CD1c-positive myeloid dendritic cell (primary cell): ENCODE data around the gene STPG4.
A peak's percentile ranks its signal among the peaks of the same experiment; 100 is the strongest.

Experiments
- DNase-seq: peaks from one replicate; pipeline ENCODE4 v3.0.0-alpha.2; 2016; ENCODE audit errors: extremely low spot score

The STPG4 gene

DNA sequence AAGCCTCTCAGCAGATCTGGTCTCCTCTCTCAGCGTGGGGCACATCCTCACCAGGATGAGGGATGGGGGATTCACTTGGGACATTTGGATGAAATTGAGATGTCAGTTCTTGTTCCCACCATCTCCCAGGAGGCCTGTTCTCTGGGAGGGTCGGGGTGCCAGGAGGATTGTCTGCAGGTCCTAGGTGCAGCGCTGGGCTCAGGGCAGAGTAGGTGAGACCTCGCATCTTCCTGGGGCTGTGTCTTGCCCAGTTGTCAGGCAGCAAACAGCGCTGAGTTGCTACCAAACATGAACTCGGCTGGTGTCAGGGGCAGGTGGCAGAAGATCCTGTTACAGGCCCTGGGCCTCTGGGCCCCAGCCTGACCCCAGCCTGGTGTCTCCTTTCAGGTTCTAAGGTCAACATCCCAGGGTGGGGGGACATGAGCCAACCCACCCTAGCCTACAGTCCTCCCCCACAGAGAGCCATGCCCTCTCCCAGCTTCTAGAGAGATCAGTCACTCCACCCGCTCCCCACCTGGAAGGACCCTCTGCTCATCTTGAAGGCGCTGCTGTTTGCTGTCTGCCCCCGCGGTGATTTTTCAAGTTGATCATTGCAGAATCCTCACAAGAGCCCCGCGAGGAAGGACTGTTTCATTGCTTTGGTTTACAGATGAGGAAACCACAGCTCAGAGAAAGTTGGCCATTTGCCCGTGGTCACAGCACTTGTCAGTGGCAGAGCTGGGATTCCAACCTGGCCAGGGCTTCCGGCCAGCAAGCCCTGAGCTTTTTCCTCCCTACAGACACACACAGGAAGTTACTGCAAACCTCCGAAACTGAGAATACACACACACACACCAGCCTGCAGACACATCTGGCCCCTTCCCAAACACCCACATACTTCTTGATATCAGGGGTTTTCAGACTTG, 83.9 kb downstream of the STPG4 start:
- peak; percentile 95 for DNase-seq

DNA sequence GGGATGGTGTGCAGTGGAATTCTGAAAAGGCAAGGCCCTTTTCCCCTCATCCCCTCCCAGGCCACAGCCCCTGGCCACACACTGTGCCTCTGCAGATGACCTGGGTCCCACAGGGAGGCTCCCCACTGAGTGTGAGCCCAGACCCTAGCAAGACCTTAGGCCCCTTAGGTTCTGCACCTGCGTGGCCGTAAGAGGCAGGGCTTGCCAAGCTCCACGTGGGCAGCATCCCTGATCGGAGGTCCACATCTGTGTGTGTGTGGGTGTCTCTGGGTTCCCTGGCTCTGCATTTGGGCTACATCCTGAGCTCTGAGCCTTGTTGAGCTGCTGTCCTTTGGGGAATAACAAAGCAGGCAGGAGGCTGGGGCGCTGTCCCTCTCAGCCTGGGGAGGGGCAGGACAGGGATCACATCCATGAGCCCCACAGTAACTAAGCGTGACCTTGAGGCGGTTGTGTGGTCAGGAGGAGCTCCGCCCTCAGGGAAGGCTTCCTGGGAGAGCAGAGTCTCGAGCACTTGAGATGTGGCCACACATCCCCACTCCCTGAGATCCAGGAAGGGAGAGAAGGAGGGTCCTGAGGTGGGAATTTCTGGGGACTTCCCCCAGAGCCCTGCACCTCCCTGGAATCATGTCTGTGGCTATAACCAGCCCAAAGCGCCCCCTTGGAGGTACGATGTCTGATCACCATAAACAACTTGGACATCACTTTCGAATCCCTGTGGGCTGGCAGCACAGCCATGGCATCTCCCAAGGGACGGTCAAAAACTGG, 84.8 kb downstream of the STPG4 start:
- DNase-seq: no peak

DNA sequence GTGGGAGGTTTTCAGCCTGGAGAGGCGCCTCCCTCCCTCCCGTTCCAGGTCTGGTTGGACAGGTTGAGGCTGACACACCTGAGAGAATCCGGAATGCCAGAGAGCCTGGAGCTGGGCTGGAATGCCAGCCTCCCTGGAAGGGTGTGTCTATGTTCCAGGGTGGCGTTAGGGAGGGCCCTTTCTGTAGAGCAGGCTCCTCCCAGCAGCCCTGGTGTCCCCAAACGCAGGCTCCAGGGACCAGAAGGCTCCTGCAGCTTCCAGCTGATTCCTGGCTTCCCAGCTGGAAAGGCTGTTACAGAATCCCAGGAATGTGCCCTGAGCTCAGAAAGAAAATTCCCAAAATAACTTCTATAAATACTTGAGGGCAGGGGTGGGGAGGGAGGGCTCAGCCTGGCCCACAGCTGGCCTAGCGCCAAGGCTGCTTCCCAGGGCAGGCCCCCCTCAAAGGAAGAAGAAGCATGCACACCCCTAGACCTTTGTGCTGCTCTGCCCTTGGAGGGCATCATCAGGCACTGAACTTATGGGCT, 85.4 kb downstream of the STPG4 start:
- no peak for DNase-seq

DNA sequence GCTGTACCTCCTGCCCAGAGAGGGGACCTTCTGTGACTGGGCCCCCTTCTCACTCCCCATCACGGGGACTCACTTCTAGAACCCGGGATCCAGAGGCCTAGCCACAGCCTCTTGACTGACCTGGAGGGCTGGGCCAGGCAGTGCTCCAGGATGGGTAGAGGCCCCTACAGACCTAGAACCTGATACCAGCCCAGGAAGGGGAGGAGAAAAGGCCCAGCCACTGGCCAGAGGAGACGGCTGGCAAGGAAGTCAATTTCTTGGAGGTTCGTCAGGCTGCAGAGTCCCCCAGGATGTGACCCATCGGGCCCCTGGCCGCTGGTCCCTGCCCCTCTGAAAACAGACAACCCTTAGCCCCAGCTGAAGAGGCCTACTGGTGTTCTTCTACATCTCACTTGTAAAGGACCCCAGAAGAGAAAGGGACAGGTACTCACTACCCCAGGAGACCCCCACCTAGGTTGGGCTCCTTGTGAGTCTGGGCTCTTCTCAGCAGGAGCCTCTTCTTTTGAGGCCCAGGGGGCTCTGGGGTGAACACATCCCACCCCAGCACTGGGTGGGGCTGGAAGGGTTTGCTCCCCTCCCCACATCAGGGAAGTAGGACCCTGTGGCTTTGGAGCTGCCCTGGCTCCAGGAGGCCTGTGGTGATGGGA, 86.0 kb downstream of the STPG4 start:
- DNase-seq: no peak

DNA sequence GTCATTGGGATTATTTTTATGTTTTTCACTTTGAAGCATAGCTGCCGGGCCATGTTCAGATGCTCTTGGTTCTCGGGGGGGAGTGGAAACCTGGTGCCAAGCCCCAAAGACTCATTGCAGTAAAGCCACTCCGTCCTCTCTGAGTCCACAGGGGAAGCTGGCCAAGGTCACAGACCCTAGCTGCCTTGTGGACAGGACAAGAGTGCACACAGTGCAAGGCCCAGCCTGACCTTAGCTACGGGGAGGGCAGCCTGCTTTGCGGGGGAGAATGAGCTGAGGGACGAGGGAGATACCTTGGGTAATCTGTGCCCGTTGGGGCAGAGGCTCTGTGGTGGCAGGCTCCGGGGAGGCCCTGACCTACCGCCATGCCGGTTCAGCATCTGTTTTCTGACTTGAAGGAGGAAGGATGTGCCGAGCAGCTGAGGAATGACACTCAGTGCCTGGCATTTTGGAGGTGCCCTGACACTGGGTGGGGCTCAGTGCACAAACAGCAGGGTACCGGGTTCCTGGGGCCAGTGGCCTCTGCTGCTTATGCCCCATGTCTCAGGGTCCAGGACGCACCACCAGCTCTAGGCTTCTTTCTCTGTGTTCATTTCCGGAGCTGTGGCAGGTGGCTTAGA, 87.2 kb downstream of the STPG4 start:
- no peak for DNase-seq

DNA sequence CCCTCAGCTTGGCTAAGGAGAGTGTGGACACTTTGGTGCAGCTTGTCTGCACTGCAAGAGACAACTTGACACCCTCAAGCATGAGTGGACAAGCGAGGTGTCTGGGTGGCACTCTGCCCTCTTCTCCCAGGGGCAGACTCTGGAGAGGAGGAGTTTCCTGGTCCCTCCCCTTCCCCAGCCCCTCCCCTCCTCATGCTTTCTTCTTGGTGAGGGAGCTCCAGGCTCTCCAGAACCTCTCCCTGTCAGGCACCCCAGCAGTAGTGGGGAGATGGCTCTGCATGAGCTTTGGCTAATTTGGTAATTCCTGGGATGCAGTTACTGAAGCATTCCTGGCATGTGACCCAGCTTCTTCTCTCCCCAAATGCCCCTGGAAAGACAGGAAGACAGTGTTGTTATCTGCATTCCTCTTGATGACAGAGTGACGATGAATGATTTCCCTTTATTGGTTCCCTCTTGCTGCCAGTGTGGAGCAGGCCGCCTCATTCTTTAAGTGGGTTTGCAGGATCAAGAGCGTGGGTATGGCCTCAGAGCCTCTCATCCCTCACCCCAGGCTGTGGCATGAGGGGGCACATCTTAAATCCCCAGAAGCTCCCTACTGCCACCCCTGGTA, 89.2 kb downstream of the STPG4 start:
- DNase-seq: no peak

DNA sequence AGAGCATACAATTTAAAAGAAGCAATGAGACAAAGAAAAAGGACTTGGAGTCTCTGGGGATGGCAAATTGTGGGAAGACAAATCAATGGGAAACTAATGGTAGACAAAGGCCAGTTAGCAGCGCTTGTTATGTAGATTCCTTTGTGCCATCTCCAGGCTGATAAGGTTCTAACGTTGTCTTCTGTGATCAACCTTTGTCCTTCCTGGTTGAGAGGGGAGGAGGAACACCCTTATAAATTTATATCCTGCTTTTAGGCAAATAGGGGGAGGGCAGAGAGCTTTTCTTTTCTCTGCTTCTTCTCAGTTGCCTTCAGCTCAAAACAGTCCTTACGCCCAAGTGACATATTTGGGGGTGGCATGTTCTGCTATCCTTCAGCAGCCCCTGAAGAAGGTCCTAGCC, 89.8 kb downstream of the STPG4 start:
- no peak for DNase-seq

DNA sequence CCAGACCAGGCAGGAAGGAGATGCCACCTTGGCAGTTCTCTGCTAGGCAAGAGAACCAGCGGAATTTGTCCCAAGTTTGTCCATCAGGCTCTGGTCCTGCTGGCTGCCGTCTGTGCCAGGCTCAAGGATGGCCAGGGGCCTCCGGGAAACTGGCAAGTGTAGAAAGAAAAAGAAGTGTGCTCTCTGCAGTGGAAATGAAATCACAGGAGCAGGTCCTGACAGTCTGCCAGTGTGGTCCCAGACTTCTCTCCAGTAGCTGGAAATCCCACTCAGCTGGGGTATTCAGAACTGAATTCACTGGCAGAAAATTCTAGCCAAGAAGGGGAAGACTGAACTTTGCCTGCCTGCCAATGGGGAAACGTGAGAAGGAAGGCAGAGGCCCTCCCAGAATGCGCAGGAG, 91.0 kb downstream of the STPG4 start:
- DNase-seq: no peak

DNA sequence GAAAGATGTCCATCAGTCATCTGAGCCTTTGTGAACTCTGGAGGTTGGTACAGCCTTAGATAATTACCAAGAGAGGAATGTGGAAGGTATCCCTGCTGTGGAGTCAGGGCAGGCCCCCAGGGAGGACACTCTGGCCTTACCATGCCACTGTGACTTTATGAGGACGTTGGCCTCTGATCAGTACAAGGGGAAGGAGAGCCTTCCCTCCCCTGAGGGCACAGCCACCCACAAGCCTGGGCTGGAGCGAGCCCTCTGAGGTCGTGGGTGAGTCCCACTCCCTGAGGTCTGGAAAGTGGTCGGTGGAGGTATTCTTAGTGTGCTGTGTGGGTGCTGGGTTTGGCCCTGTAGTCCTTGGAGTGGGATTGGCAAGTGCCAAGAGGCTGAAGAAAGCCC, 91.6 kb downstream of the STPG4 start:
- DNase-seq: peak; percentile 47

DNA sequence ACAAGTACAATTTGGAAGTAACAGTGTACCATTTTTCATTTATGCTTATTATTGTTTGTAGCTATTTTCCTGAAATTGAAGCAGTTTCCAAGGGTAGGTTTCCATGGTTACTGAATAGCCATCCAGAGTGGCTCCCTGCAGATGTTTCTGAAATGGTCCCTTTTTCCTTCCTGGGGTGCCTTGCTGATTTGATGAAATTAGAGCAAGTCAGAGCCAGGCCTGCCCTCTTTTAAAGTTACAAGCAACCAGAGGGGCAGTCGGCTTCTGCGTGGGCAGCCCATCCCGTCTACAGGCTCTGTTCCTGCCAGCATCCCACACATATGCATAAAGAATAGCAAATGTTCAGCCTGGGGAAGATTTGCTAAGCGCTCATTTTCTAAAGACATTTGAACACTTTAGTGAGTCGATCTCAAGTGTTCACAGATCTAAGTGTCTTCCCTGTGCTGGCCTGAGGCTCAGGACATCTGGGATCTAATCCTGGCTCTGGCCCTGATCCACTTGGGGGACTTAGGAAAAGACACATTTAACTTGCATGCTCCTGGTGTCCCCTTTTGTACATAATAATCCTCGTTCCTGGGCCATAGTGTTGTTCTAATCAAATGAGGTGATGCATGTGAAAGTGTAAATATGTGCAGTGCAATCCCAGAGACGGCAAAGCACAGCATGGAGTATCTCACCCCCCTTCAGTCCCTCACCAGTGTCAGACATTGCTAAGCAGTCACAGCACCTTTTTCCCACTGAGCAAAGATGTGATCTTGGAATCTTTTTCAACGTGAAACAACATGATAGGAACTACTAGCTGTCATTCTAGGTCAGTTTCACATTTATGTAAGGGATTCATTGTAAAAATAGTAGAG, 92.2 kb downstream of the STPG4 start:
- peak; percentile 42 for DNase-seq

DNA sequence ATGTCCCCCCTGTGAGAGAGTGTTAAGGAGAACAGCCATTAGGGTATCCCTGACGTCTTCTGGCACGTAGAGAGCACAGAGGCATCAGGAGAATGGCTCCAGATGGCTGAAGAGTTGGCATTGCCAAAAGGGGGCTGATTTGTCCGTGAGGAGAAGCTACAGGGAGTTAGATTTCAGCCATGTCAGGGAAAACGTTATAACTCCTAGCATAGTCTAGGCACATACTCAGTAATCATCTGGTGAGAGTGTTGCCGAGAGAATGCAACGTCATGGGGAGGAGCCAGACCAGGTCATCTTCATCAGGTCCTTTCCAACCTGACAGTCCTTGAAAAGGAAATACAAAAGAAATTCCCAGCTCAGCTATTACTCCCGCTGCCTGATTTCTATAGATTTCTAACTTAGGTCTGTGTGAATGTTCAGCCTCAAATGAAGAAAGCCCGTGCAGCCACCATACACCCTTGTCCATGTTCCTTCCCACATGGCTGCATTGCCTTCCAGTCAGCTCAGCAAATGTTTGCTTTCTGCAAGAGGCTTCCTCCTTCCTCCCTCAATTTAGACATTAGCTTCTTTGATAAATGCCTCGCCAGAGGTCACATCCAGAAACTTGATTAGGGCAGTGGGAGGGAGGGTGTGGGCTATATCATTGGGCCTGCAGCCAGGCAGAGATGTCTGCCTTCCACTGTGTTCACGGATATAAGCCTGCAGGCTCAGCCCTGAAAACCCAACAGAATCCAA, 93.0 kb downstream of the STPG4 start:
- DNase-seq: peak; percentile 33

DNA sequence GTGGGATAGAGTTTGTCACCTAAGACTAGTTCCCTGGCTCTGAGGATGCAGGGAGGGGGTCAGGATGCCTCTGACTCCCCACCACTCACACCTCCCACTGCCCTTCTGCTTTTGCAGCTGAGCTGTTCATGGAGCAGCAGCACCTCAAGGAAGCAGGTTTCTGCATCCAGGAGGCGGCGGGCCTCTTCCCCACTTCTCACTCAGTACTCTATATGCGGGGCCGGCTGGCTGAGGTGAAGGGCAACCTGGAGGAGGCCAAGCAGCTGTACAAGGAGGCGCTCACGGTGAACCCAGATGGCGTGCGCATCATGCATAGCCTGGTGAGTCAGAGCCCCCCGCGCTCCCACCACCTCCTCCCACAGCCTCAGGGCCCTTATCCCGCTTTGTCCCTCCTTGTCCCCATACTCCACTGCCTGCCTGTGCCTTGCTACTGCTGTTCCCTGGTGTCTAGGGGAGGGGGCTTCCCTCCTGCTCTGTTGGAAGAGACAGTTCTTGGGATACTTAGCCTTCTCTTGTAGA, 94.4 kb downstream of the STPG4 start:
- DNase-seq: no peak

DNA sequence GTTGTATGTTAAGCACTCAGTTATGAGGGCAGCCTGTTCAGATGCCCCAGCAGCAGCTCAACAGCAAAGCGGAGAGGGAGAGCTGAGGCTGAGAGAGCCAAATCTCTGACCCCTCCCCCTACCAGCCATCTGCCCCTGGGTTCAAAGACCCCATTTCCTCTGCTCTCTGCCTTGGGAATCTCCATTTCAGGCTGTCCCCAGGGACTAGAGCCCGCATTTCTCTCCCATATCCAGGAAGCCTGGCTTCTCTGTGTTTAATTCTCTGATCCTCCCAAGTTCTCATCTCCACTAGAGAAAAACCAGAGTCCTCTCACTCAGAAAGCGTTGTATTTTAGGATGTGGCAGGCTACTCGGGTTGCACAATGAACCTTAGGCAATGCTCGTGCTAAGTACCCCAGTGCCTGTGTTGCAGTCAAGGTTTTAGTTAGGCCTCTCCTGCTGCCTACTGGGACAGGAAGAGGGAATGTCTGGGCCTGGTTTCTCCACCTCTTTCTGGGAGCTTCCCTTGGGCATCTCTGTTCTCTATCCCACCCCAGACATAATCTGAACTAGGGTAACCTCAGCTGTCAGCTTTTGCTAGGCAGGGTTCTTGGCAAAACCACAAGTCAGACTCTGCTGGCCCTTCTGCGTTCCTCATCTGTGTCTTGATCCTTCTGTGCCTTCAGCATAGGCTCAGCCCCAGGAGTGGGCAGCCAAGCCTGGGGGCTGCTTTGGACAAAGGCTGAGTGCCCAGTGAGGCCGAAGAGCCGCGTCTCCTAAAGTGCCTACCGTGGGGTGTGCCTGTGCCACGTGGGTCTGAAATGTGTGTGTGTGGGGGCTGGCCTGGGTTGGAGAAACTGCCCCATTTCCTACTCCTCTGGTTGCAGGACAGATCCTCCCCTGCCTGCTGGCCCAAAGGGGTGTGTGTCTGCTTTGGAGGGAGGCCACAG, 96.8 kb downstream of the STPG4 start:
- DNase-seq: peak; percentile 84

DNA sequence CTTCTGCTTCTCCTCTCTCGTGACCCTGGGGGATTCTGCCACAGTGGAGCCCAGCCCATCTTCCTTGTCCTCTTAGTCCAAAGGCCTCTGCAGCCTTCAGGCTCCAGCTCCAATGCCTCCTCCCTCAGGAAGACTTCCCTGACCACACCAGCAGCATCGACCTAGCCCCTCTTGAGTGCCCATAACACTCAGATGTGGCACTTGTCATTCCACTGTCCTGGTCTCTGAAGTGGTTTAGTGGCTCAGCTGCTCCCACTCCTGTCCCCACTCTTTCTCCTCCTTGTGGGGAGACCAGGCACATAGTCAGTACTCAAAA, 97.5 kb downstream of the STPG4 start:
- DNase-seq: no peak

DNA sequence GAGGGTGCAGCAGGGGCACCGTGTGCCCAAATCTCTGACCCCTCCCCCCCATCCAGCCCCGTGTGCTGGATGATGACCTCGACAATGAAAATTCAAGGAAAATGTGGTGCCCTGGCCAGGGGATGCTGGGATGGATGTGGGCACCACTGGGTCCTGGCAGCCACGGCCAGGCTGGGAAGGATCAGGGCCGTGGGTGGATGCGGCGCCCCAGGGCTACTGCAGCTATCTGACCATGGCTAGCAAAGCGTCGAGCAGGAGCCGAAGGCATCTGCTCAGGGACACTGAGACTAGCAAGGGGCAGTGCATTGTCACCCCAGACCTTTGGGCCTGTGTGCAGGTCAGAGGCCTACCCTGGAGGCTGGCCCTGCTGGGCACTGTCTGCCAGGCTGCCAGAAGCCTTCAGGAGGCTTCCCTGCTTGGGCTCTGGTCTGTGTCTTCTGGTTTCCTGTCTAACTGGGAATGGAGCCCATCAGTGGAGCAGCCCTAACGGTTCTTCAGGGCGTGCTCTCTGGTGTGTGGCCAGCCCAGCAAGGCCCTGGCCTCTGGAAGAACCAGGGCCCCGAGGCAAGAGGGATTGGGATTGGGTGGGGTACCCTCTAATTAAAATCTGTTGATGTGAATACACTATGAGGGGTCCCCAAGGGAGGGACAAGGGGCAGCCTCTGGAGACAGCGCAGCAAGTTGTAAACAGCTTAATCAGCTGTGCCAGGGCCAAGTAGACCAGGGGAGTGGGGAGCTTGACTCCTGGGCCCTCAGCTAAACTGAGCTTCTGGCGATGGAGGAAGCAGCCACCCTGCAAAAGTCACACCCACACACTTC, 98.0 kb downstream of the STPG4 start:
- DNase-seq: peak; percentile 89

DNA sequence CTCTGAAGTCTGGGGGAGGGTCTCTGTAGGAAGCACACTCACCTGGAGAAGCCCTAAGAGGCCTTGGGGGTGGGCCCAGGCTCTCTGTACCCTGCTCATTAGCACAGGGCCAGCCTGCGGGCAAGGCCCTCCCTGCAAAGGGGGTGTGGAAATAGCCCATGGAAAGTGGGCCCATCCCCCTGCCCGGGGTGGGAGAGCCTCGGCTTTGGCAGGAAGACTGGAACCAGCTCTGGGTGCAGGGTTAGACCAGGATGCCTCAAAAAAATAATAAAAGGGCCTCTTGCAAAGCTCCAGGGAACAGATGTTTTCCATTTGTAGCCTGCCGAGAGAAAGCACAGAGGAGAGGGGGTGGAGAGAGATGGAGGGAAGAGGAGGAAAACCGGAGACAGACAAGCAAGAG, 98.7 kb downstream of the STPG4 start:
- no peak for DNase-seq

DNA sequence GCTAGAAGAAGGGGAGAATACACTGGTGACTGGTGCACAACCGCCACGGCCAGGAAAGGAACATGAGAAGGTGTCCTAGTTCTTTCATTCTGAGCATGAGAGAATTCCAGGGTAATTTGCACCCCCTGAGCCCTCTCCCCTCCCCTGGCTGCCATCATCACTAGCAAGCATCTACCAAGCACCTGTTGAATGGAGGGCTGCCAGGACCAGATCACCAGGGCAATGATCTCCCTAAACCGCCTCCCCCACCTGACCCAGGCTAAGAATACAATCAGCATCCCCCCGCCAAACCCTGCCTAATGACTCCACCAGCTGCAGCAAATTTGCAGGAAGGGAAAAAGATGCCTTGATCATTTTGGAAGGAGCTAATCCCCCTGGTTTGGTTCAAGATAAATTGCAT, 100.2 kb downstream of the STPG4 start:
- DNase-seq: no peak
